ENCODE results near the gene SPATA31C1. TPM values are rescaled to one million over a fixed set of nuclear protein-coding genes. Genes with fewer than 3 reads are reported as not detected.

Gene SPATA31C1
- total and polyA plus RNA-seq, 2 of the 13 experiments (the other 11 are each of a cell fraction or from before 2014, with no cell fraction given): not detected

DNA sequence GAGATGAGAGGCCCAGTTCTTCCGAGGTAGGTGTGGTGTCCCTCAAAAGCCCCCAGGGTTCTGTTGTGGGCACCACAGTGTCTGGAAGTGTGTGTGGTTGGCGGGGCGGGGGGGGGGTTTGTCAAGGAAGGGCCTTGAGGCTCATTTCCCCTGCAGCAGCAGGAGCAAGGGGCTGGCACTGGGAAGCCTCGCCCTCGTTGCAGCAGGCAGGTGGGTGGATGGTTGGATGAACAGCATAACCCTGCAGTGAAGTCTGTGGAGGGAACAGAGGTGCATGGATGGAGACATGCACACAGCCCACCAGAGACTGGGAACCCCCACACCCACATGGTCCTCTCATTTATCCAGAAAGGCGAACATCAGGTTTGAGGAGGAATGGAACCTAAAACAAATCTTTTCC is 37.1 kb upstream of the SPATA31C1 start:
- no peaks in the 10 kb centered on the region for H3K9me3 ChIP-seq (ENCODE audit: low read length)
- in situ Hi-C loops (cut with HindIII; ENCODE audit: extremely low pct_ligation_motif_present, low pct_unique_long_range_greater_than_20kb): no loop called here
- no peak overlapping the region for H2AFZ ChIP-seq (ENCODE audit: low read length)
- FAIRE-seq (no peak), DNase-seq (ENCODE audit: low spot score) (no peak), ATAC-seq (no peak)
- H4K20me1 ChIP-seq (ENCODE audit: insufficient read depth, low read length): no peaks in the 10 kb centered on the region
- H3K4me1 ChIP-seq (ENCODE audit: insufficient read depth, low read length): no peaks in the 10 kb centered on the region
- TF ChIP-seq MTA1 (CRISPR knock-in tag; IDR thresholded peaks at IDR 0.05; ENCODE audit: borderline replicate concordance): no peak
- no peak for TF ChIP-seq ARNTL (CRISPR knock-in tag; IDR thresholded peaks at IDR 0.05)
- TF ChIP-seq SP140L (CRISPR knock-in tag; IDR thresholded peaks at IDR 0.05; ENCODE audit: borderline replicate concordance): no peak
- TF ChIP-seq ARNT2 (CRISPR knock-in tag; IDR thresholded peaks at IDR 0.05; ENCODE audit: low read depth): no peak
- TF ChIP-seq ZNF776 (CRISPR knock-in tag; IDR thresholded peaks at IDR 0.05): no peak
- no peak for TF ChIP-seq MBNL3 (CRISPR knock-in tag; conservative IDR thresholded peaks at IDR 0.05)
- no peak for TF ChIP-seq KAT2B (IDR thresholded peaks at IDR 0.05; ENCODE audit: borderline replicate concordance, low read depth, low read length)
- no peak for TF ChIP-seq HIVEP1 (CRISPR knock-in tag; IDR thresholded peaks at IDR 0.05)
- no peak for TF ChIP-seq GLI4 (CRISPR knock-in tag; IDR thresholded peaks at IDR 0.05; ENCODE audit: borderline replicate concordance)
- TF ChIP-seq ZNF317 (CRISPR knock-in tag; IDR thresholded peaks at IDR 0.05): no peak
- H3K36me3 ChIP-seq (replicated peaks in 1 of 2; ENCODE audit: control insufficient read depth in 1 of 2, insufficient read depth in 2 of 2, low read length in 2 of 2): no peaks in the 10 kb centered on the region
- no peak overlapping the region for H3K4me2 ChIP-seq (ENCODE audit: low read depth, low read length)
- no peak overlapping the region for H3K9ac ChIP-seq (ENCODE audit: insufficient read depth, low read depth, low read length)
- 33% methylated on average over 5 of the region's 6 CpGs for WGBS (ENCODE audit: low lambda C conversion rate)
- BruUV-seq (replicated peaks): no TSS peak
- CTCF ChIA-PET (ENCODE audit: low intra/inter-chr PET ratio, low total read pairs): no interaction called here
- intact Hi-C loops (cut with micrococcal nuclease; ENCODE audit: unreplicated experiment): no loop called here
- peaks cover 1 to 27% of the 10 kb centered on the region in 2 experiments; a peak in 3 of 5 replicates for H3K27me3 ChIP-seq (ENCODE audit: control insufficient read depth in 1 of 2, insufficient read depth in 2 of 2, low read length in 2 of 2)
- POLR2A ChIA-PET: no interaction called here
- H3K27ac ChIP-seq (ENCODE audit: extremely low read length, insufficient read depth, low read length): no peak overlapping the region
- H3K79me2 ChIP-seq (ENCODE audit: insufficient read depth, low read length): no peaks in the 10 kb centered on the region
- no peak overlapping the region for H3K4me3 ChIP-seq (replicated peaks in 1 of 3; ENCODE audit: insufficient read depth in 1 of 3, low read depth in 2 of 3, low read length in 3 of 3)

DNA sequence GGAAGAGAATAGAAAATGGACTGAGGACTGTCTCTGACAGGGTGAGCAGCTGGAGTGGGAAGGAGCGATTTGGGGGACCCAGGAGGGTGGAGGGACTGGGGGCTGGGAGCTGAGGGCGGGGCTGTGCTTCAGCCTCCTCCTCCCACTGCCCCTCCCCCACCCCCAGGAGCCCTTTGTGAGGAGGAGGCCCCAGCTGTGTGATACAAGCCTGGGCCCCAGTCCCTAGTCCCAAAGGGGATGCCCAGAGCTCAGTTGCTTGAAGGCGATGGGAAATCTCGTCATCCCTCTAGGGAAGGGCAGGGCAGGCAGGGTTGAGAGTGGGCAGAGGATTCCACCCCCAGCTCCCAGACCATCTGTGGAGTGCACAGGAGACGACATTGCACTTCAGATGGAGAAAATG is 35.1 kb upstream of the SPATA31C1 start, which contains the start of gene SPATA31E1:
Gene SPATA31E1, plus strand, starts transcription at position 251 of the 400 bp plus-strand sequence. Its CDS starts 15 bp downstream, at position 266.
- H3K4me1 ChIP-seq (ENCODE audit: insufficient read depth, low read length): no peaks in the 10 kb centered on the region
- no peak for DNase-seq (ENCODE audit: low spot score)
- no peaks in the 10 kb centered on the region for H3K9me3 ChIP-seq (ENCODE audit: low read length)
- no peak for FAIRE-seq
- no peak within 1 kb of the TSS for H2AFZ ChIP-seq (ENCODE audit: low read length)
- H4K20me1 ChIP-seq (ENCODE audit: insufficient read depth, low read length): no peaks in the 10 kb centered on the region
- H3K4me3 ChIP-seq (replicated peaks in 1 of 3; ENCODE audit: insufficient read depth in 1 of 3, low read depth in 2 of 3, low read length in 3 of 3): no peak within 1 kb of the TSS
- no peak within 1 kb of the TSS for H3K9ac ChIP-seq (ENCODE audit: insufficient read depth, low read depth, low read length)
- WGBS (ENCODE audit: low lambda C conversion rate): 10% methylated on average over 2 of the region's 5 CpGs
- no TSS peak for BruUV-seq (replicated peaks)
- intact Hi-C loops (cut with micrococcal nuclease; ENCODE audit: unreplicated experiment): no loop called here
- H3K27ac ChIP-seq (ENCODE audit: extremely low read length, insufficient read depth, low read length): no peak within 1 kb of the TSS
- in situ Hi-C loops (cut with HindIII; ENCODE audit: extremely low pct_ligation_motif_present, low pct_unique_long_range_greater_than_20kb): no loop called here
- no peaks in the 10 kb centered on the region for H3K36me3 ChIP-seq (replicated peaks in 1 of 2; ENCODE audit: control insufficient read depth in 1 of 2, insufficient read depth in 2 of 2, low read length in 2 of 2)
- ChIA-PET CTCF (ENCODE audit: low intra/inter-chr PET ratio, low total read pairs) (no interaction called here), POLR2A (no interaction called here)
- no peak for ATAC-seq
- H3K4me2 ChIP-seq (ENCODE audit: low read depth, low read length): no peak within 1 kb of the TSS
- H3K79me2 ChIP-seq (ENCODE audit: insufficient read depth, low read length): no peaks in the 10 kb centered on the region
- TF ChIP-seq GABPA (IDR thresholded peaks at IDR 0.05; ENCODE audit: low read depth, low read length) (no peak), GABPA (CRISPR knock-in tag; IDR thresholded peaks at IDR 0.05; ENCODE audit: low read depth) (no peak), DRAP1 (CRISPR knock-in tag; IDR thresholded peaks at IDR 0.05) (no peak)
- TF ChIP-seq, protein P1, sequence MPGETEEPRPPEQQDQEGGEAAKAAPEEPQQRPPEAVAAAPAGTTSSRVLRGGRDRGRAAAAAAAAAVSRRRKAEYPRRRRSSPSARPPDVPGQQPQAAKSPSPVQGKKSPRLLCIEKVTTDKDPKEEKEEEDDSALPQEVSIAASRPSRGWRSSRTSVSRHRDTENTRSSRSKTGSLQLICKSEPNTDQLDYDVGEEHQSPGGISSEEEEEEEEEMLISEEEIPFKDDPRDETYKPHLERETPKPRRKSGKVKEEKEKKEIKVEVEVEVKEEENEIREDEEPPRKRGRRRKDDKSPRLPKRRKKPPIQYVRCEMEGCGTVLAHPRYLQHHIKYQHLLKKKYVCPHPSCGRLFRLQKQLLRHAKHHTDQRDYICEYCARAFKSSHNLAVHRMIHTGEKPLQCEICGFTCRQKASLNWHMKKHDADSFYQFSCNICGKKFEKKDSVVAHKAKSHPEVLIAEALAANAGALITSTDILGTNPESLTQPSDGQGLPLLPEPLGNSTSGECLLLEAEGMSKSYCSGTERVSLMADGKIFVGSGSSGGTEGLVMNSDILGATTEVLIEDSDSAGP (CRISPR knock-in tag; IDR thresholded peaks at IDR 0.05; ENCODE audit: borderline replicate concordance): no peak
- H3K27me3 ChIP-seq (ENCODE audit: control insufficient read depth in 1 of 2, insufficient read depth in 2 of 2, low read length in 2 of 2): peaks cover 6 to 44% of the 10 kb centered on the region in 2 experiments; a peak in 4 of 5 replicates
